Epithelial cell of esophagus (primary cell): ENCODE measurements around the gene ATP8B3.

Experiments used
- DNase-seq: peaks from one replicate; pipeline ENCODE4 v3.0.0; 2010; ENCODE audit warnings: low read depth
- H3K4me3 ChIP-seq: 2 replicates; pipeline ENCODE4 v1.5.1; 2011; ENCODE audit warnings: mild to moderate bottlenecking, low read length, control low read depth
- TF ChIP-seq, protein P1 (sequence below): IDR thresholded peaks from 2 replicates; pipeline ENCODE4 v1.5.1; 2011; ENCODE audit warnings: low read depth, mild to moderate bottlenecking, low read length, control low read depth, inconsistent platforms; ENCODE audit not compliant: insufficient read depth; ENCODE audit errors: missing control alignments

The ATP8B3 gene

DNA sequence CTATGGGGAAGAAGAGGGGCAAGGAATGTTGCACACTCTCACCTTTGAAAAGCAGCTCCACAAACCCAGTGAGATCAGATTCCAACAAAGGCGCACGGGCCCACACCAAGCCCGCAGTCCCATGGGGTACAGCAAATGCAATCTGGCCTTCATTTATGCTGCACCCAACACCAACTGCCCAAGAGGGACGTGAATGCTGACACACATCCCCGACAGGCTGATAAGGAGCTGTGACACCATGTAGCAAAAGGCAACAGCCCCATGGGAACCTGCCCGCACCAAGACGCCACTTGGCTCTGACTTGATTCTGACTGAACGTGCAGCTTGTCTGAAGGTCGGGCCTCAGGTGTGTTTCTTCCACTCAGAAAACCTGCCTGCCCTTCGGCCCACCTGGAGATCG, 18.9 kb upstream of the ATP8B3 start:
- no peak for DNase-seq
- TF ChIP-seq, protein P1, sequence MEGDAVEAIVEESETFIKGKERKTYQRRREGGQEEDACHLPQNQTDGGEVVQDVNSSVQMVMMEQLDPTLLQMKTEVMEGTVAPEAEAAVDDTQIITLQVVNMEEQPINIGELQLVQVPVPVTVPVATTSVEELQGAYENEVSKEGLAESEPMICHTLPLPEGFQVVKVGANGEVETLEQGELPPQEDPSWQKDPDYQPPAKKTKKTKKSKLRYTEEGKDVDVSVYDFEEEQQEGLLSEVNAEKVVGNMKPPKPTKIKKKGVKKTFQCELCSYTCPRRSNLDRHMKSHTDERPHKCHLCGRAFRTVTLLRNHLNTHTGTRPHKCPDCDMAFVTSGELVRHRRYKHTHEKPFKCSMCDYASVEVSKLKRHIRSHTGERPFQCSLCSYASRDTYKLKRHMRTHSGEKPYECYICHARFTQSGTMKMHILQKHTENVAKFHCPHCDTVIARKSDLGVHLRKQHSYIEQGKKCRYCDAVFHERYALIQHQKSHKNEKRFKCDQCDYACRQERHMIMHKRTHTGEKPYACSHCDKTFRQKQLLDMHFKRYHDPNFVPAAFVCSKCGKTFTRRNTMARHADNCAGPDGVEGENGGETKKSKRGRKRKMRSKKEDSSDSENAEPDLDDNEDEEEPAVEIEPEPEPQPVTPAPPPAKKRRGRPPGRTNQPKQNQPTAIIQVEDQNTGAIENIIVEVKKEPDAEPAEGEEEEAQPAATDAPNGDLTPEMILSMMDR, result no peak
- H3K4me3 ChIP-seq, result no peak overlapping the region

DNA sequence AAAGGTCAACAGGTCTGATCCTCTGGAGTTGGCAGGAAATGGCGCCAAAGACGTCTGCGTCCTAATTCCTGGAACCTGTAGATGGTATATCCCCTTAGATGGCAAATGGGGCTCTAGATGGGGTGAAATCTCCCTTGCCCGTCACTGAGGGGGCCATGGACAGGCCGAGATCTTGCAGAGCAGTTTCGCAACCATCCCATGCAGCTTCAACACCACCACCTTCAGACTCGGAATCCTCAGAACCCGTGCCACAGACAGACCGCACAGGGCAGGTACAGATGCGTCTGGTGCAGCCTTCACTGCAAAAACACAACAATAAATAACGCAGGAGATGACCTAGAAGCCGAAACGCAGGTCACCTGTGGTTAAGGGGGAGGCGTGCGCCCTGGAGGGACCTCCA, 18.5 kb upstream of the ATP8B3 start:
- TF ChIP-seq, protein P1, result no peak
- DNase-seq, result no peak
- H3K4me3 ChIP-seq, result no peak overlapping the region

DNA sequence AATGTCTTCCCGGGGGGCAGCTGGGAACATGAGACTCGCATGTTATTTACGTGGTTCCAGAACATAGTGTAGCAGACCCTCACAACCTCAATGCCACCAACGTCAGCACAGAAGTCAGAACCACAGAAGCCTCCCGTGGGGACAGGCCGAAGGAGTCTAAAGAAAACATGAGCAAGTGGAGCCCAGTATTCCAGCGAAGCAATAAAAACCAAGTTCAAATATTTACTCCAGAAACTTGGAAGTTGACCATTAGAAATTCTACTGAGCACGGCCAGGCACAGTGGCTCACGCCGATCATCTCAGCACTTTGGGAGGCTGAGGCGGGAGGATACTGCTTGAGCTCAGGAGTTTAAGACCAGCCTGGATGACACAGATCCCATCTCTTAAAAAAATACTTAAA, 17.9 kb upstream of the ATP8B3 start:
- no peak for DNase-seq
- H3K4me3 ChIP-seq, result no peak overlapping the region
- TF ChIP-seq, protein P1, result no peak

DNA sequence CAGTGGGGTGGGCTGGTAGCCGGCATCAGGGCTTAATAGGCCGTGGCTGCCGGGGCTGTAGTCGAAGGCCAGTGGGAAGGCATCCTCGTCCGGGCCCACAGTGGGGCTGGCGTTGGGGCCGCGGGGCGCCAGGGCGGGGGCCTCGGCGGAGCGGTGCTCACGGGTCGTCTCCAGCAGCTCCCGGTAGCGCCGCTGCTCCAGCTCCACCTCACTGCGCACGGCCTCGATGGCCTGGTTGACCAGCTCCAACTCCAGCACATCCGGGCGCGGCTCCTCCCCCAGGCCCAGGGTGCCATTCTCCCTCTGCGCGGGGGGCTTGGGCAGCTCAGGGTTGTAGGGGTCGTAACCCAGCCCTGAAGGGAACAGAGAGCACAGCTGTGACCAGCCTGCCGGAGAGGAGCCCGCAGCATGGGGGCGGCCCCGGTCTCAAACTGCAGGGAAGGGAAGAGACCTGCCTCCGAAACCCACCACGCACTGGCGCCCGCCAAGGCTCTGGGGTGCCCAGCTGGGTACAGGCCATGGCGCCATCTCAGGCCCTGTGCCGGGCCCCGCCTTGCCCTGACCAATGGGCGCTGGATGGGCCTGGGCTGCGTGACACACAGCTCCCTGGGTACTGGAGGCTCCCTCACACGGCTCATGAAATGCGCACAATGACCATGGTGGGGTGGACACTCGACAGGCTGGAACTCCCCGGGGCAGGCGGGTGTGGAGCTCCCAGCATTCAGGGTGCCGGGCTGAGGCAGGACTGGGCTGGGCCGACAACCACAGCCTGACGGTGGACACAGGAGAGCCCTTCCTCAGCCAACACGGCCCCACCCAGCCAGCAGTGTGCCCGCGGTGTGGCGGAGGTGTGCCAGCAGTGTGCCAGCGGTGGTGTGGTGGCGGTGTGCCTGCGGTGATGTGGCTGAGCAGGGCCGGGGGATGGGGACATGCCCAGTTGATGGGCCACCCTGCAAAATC, 16.5 kb upstream of the ATP8B3 start:
- DNase-seq, result no peak
- TF ChIP-seq, protein P1, result no peak
- no peak overlapping the region for H3K4me3 ChIP-seq

DNA sequence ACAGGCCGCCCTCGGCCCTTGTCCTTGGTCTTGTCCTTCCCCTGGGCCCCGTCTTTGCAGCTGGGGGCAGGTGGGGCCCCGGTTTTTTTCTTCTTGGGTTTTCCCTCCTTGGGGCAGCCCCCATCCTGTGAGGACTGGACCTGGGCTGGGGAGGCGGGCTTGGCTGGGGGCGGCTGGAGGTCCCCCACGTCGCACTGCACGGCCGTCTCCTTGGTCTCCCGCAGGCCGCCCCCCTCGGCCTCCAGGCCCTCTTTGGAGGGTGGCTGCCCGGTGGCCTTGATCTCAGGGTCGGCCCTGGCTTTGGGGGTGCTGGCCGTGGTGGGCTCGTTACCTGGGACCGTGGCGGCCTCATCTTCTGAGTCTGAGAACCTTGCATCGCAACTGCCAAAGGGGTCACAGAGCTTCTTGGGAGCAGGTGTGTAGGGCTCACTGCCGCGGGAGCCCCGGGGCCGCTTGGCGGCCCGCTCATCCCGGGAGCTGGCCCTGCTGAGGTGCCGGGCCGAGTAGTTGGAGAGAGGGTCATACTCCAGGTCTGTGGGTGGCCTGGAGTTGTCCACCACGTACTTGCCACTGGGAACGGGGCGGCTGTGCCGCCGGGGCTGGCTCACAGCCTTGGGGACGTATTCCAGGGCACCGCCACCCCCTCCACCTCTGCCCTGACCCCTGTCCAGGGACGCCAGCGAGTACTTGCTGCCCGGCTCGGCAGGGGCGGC, 15.6 kb upstream of the ATP8B3 start:
- no peak for DNase-seq
- TF ChIP-seq, protein P1, result no peak
- no peak overlapping the region for H3K4me3 ChIP-seq

DNA sequence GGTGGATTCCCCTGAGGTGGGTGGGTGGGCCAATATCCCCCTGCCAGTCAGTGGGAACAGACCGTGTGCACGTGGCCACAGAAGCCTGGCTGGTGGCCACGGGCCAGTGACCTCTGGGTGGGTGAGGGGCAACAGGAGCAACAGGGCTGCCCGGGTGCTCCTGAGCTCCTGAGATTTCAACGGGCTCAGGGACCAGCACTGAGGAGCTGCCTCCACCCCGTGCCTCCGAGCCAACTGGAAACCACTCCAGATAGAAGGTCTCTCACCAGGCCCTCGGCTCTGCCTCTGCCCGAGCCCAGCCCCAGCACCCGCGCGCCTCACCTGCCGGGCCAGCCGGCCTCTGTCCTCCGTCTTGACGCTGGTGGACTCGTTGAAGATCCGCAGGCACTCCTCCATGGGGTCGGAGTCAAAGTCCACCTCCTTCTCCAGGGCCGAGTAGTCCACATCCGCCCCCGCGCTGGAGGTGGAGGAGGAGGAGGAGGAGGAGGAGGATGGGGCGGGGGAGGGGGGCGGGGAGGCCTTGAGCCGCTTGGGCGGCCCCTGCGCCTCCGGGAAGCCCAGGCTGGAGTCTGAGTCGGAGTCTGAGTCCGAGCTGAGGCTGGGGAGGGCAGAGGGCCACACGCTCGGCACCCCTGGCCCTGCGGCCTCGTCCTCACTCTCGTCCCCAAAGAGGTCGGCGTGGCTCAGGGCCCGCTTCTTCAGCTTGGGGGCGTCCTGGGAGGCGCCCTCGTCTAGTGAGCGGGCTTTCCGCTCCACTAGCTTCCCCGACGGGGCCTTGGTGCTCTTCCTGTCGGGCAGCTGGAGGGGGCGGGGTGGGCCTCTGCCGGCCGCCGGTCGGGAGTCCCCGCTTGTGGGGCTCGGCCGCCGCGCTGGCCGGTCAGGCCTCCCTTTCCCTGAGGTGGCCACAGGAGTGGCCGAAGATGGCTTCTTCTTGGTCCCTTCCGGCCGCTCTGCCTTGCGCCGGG, 14.8 kb upstream of the ATP8B3 start:
- H3K4me3 ChIP-seq, result no peak overlapping the region
- no peak for DNase-seq
- TF ChIP-seq, protein P1, result no peak
